CD14-positive monocyte (primary cell): ENCODE results near the gene CCP110. TPM values are rescaled to one million over a fixed set of nuclear protein-coding genes. Genes with fewer than 3 reads are reported as not detected.

ENCODE experiments used
- DNase-seq, 3 donors: peaks; one replicate each; pipeline ENCODE4 v3.0.0-alpha.2; 2011 to 2022
- H2AFZ ChIP-seq: 2 replicates; pipeline ENCODE4 v1.6.0; 2012; ENCODE audit warnings: mild to moderate bottlenecking, low read depth, low read length, inconsistent platforms; ENCODE audit not compliant: insufficient read depth, poor library complexity, severe bottlenecking
- H3K27ac ChIP-seq, 2 donors: 1 replicate in 1 of 2; 2 replicates in 1 of 2; pipeline ENCODE4 v1.5.1; 2012 to 2013; ENCODE audit warnings: low read length in 2 of 2, control low read depth in 1 of 2, inconsistent platforms in 1 of 2, low read depth in 1 of 2, mild to moderate bottlenecking in 1 of 2
- H3K27me3 ChIP-seq, 2 donors: one replicate each; pipeline versions ENCODE4 v1.6.0 to v1.6.1; 2011 to 2013; ENCODE audit warnings: low read length in 2 of 2; ENCODE audit not compliant: control insufficient read depth in 2 of 2, insufficient read depth in 2 of 2
- H3K36me3 ChIP-seq, 2 donors: replicated peaks in 1 of 2; 1 replicate in 1 of 2; 2 replicates in 1 of 2; pipeline versions ENCODE4 v1.5.1 to v1.6.1; 2012 to 2013; ENCODE audit warnings: low read length in 2 of 2, control low read depth in 1 of 2, inconsistent platforms in 1 of 2, mild to moderate bottlenecking in 1 of 2; ENCODE audit not compliant: insufficient read depth in 2 of 2, control insufficient read depth in 1 of 2
- H3K4me1 ChIP-seq, 2 donors: 1 replicate in 1 of 2; 2 replicates in 1 of 2; pipeline versions ENCODE4 v1.5.1 to v1.6.1; 2012 to 2013; ENCODE audit warnings: low read length in 2 of 2, control low read depth in 1 of 2, inconsistent platforms in 1 of 2, mild to moderate bottlenecking in 1 of 2, moderate library complexity in 1 of 2; ENCODE audit not compliant: insufficient read depth in 2 of 2, control insufficient read depth in 1 of 2
- H3K4me2 ChIP-seq: replicated peaks from 2 replicates; pipeline ENCODE3; 2012; ENCODE audit warnings: low read length, moderate library complexity, mild to moderate bottlenecking; ENCODE audit not compliant: poor library complexity, severe bottlenecking; ENCODE audit errors: extremely low read depth
- H3K4me3 ChIP-seq, 3 experiments: fragments of 200-600 bp in 1 of 3; sonication (generic) in 1 of 3; replicated peaks in 1 of 3; 1 replicate in 2 of 3; 2 replicates in 1 of 3; pipeline ENCODE4 v1.5.1; 2011 to 2013; ENCODE audit warnings: low read length in 3 of 3, mild to moderate bottlenecking in 3 of 3, control low read depth in 2 of 3, low read depth in 2 of 3, inconsistent platforms in 1 of 3, moderate library complexity in 1 of 3
- H3K79me2 ChIP-seq: 2 replicates; pipeline ENCODE4 v1.6.0; 2012; ENCODE audit warnings: mild to moderate bottlenecking, control low read depth, inconsistent platforms, low read length, moderate library complexity; ENCODE audit not compliant: insufficient read depth
- H3K9ac ChIP-seq: 2 replicates; pipeline ENCODE4 v1.6.0; 2017; ENCODE audit warnings: low read length, mild to moderate bottlenecking; ENCODE audit not compliant: insufficient read depth, poor library complexity, severe bottlenecking
- H3K9me3 ChIP-seq, 2 donors: replicated peaks in 1 of 2; 1 replicate in 1 of 2; 2 replicates in 1 of 2; pipeline versions ENCODE4 v1.5.1 to v1.6.1; 2012 to 2013; ENCODE audit warnings: low read length in 2 of 2, control low read depth in 1 of 2; ENCODE audit not compliant: control insufficient read depth in 1 of 2, insufficient read depth in 1 of 2
- H4K20me1 ChIP-seq: 2 replicates; pipeline ENCODE4 v1.6.0; 2012; ENCODE audit warnings: mild to moderate bottlenecking, low read length, control low read depth, moderate library complexity; ENCODE audit not compliant: insufficient read depth
- H3K27ac Mint-ChIP-seq, 7 donors: one replicate each; pipeline ENCODE4 v1.8.0; 2020; ENCODE audit warnings: mild to moderate bottlenecking in 7 of 7, mixed read lengths in 7 of 7, moderate library complexity in 6 of 7, inconsistent platforms in 2 of 7
- H3K27me3 Mint-ChIP-seq, 3 donors: one replicate each; pipeline ENCODE4 v1.8.0; 2021 to 2022; ENCODE audit warnings: low read depth in 3 of 3, mild to moderate bottlenecking in 3 of 3, mixed read lengths in 3 of 3, moderate library complexity in 3 of 3, inconsistent platforms in 1 of 3
- H3K36me3 Mint-ChIP-seq, 2 donors: one replicate each; pipeline ENCODE4 v1.8.0; 2020; ENCODE audit warnings: mixed read lengths in 2 of 2, inconsistent platforms in 1 of 2, mild to moderate bottlenecking in 1 of 2
- H3K4me1 Mint-ChIP-seq: one replicate; pipeline ENCODE4 v1.8.0; 2020; ENCODE audit warnings: mild to moderate bottlenecking, mixed read lengths
- H3K4me3 Mint-ChIP-seq, 2 donors: one replicate each; pipeline ENCODE4 v1.8.0; 2020; ENCODE audit warnings: mild to moderate bottlenecking in 2 of 2, mixed read lengths in 2 of 2, moderate library complexity in 1 of 2
- H3K9me3 Mint-ChIP-seq, 7 donors: one replicate each; pipeline ENCODE4 v1.8.0; 2020 to 2022; ENCODE audit warnings: mixed read lengths in 7 of 7, mild to moderate bottlenecking in 6 of 7, moderate library complexity in 6 of 7, inconsistent platforms in 2 of 7
- WGBS: methylation state at CpG from one replicate; pipeline ENCODE4 v1.1.5; 2013; ENCODE audit warnings: missing lambda C conversion rate; ENCODE audit not compliant: insufficient coverage; 5-methylcytosine and 5-hydroxymethylcytosine counted together
- intact Hi-C, 2 donors: fragments of 100-400 bp; cut with micrococcal nuclease; formaldehyde crosslinking; loops; one replicate each; pipeline versions ENCODE4 v1.15.0 to v1.15.1; 2023
- polyA plus RNA-seq, 3 donors: library from polyadenylated mRNA; depleted of rRNA in 1 of 3; unstranded in 2 of 3; stranded (reverse) in 1 of 3; fragments of 300-500 nt in 2 of 3; fragments of >200 nt in 1 of 3; fragmentation: Illumina TruSeq in 2 of 3; gene quantifications; 1 replicate in 2 of 3; 2 replicates in 1 of 3; pipeline ENCODE4 v1.2.3, GENCODE V29; 2012 to 2021
- TF ChIP-seq, protein P1 (sequence below): fragments of 200-600 bp; IDR thresholded peaks from one replicate; pipeline ENCODE4 v1.8.0; 2022; ENCODE audit warnings: antibody characterized with exemption, mild to moderate bottlenecking

The CCP110 gene
- polyA plus RNA-seq, 3 donors = 3.5 to 6.2 (median 6.1) TPM

DNA sequence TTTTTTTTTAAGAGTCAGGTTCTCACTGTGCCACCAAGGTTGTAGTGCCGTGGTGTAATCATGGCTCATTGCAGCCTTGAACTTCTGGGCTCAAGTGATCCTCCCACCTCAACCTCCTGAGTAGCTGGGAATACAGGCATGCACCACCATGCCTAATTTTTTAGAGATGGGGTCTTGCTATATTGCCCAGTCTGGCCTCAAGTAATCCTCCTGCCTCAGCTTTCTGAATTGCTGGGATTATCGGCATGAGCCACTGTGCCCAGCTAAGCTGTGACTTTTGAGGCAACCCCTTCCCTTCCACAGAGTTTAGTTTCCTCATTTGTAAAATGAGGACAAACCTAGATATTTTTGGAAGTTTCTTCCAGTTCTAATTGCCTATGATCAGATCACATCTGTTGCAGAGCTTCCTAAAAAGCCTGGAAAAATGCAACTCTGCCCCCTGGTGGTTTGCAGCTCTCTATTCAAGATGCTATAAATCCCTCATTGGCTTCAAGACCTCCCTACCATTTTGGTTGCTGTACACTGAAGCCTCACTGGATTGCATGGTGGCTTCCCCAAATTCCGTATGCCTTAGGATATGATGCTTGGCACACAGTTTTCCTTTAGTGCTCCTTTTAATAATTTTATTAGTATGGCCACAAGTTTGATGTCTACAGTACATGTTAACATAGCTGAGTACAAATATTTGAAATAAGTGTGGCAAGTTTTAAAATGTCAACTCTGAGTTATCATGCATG, 21.2 kb upstream of the CCP110 start:
- intact Hi-C loops = loop anchor here (5.0 to 10.0 kb wide), 4 partner anchors 118 to 420 kb away; partner anchors contain the start of gene SYT17 (in 1 of the 2)
- no peaks in the 10 kb centered on the region for H4K20me1 ChIP-seq
- no peaks in the 10 kb centered on the region for H3K79me2 ChIP-seq
- peaks cover 6% of the 10 kb centered on the region in 2 donors for H3K4me1 ChIP-seq
- H3K4me1 Mint-ChIP-seq = peaks cover 5% of the 10 kb centered on the region
- H3K9me3 ChIP-seq = no peaks in the 10 kb centered on the region
- peak; percentile 60 to 66 (median 65) for DNase-seq
- TF ChIP-seq, protein P1, sequence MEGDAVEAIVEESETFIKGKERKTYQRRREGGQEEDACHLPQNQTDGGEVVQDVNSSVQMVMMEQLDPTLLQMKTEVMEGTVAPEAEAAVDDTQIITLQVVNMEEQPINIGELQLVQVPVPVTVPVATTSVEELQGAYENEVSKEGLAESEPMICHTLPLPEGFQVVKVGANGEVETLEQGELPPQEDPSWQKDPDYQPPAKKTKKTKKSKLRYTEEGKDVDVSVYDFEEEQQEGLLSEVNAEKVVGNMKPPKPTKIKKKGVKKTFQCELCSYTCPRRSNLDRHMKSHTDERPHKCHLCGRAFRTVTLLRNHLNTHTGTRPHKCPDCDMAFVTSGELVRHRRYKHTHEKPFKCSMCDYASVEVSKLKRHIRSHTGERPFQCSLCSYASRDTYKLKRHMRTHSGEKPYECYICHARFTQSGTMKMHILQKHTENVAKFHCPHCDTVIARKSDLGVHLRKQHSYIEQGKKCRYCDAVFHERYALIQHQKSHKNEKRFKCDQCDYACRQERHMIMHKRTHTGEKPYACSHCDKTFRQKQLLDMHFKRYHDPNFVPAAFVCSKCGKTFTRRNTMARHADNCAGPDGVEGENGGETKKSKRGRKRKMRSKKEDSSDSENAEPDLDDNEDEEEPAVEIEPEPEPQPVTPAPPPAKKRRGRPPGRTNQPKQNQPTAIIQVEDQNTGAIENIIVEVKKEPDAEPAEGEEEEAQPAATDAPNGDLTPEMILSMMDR = peak; percentile 84
- H3K27me3 ChIP-seq = no peaks in the 10 kb centered on the region
- no peak overlapping the region for H3K9ac ChIP-seq
- no peak overlapping the region for H3K4me2 ChIP-seq
- no peak overlapping the region for H2AFZ ChIP-seq
- H3K9me3 Mint-ChIP-seq = no peaks in the 10 kb centered on the region
- no peak overlapping the region for H3K27ac ChIP-seq
- H3K36me3 ChIP-seq = peaks cover 72 to 93% of the 10 kb centered on the region in 2 donors
- no peak overlapping the region for H3K4me3 Mint-ChIP-seq
- H3K36me3 Mint-ChIP-seq = peaks cover 76 to 89% of the 10 kb centered on the region in 2 donors
- peaks cover 0 to 2% (median 0%) of the 10 kb centered on the region in 3 donors for H3K27me3 Mint-ChIP-seq
- no peak overlapping the region for H3K27ac Mint-ChIP-seq
- no peak overlapping the region for H3K4me3 ChIP-seq
- WGBS = no CpG with 5 or more reads among the region's 3 CpGs

DNA sequence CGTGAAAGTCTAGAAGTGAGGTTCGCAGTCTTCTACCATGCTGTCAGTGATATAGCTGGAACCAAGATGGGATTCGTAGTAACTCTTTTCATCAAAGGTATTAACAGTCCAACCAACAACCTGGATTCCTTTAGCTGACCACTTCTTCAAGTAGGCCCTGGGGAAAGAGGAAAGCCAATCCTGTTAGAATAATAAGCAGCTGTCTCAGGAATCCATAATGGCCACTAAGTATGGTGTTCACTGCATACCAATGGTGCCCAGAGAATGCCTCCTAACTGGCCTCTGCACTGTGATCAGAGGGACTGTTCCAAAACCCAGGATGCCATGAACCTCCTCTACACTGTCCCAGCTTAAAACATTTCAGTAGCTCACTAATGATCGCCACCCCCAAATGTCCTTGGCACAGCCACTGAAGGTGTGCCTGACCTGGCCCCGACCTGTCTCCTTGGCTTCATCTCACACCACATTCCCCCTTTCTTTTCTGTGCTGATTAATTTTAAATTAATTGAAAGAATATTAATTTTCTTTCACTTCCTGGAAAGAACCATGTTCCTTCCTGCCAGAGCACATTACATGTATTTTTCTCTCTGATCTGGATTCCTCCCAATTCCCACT, 20.2 kb upstream of the CCP110 start:
- no peak overlapping the region for H3K4me2 ChIP-seq
- Mint-ChIP-seq H3K9me3 (no peaks in the 10 kb centered on the region), H3K27me3 (peaks cover 0 to 2% (median 0%) of the 10 kb centered on the region in 3 donors), H3K4me3 (no peak overlapping the region), H3K4me1 (no peaks in the 10 kb centered on the region), H3K36me3 (peaks cover 79 to 92% of the 10 kb centered on the region in 2 donors), H3K27ac (peak overlapping the region in 3 of 7 donors; percentile 21 to 59 (median 40))
- H3K27me3 ChIP-seq = no peaks in the 10 kb centered on the region
- no peaks in the 10 kb centered on the region for H3K4me1 ChIP-seq
- H3K36me3 ChIP-seq = peaks cover 82 to 97% of the 10 kb centered on the region in 2 donors
- no peak overlapping the region for H3K27ac ChIP-seq
- H3K4me3 ChIP-seq = no peak overlapping the region
- WGBS = 100% methylated on average over 1 of the region's 5 CpGs
- H3K9ac ChIP-seq = no peak overlapping the region
- H4K20me1 ChIP-seq = no peaks in the 10 kb centered on the region
- TF ChIP-seq, protein P1 = no peak
- intact Hi-C loops = loop anchor here (5.0 to 10.0 kb wide), 4 partner anchors 119 to 421 kb away; partner anchors contain the start of gene SYT17 (in 1 of the 2)
- no peaks in the 10 kb centered on the region for H3K79me2 ChIP-seq
- no peak overlapping the region for H2AFZ ChIP-seq
- H3K9me3 ChIP-seq = no peaks in the 10 kb centered on the region
- DNase-seq = no peak
